Measurements from ENCODE around the gene TMIE.

Gene TMIE

GRCh38 chr3:46705022-46705530, 3.9 kb downstream of the TMIE start:
- peak; percentile 96 for TF ChIP-seq CTCF (IDR thresholded peaks at IDR 0.05; ENCODE audit: low read depth, low read length, missing control alignments)
- no peak overlapping the region for H3K4me3 ChIP-seq (ENCODE audit: low read depth, low read length)
- no peak for DNase-seq (ENCODE audit: low read depth)

GRCh38 chr3:46705751-46706552, 4.8 kb downstream of the TMIE start:
- TF ChIP-seq CTCF (IDR thresholded peaks at IDR 0.05; ENCODE audit: low read depth, low read length, missing control alignments): no peak
- no peak for DNase-seq (ENCODE audit: low read depth)
- H3K4me3 ChIP-seq (ENCODE audit: low read depth, low read length): no peak overlapping the region

GRCh38 chr3:46706771-46707582, 5.8 kb downstream of the TMIE start:
- H3K4me3 ChIP-seq (ENCODE audit: low read depth, low read length): no peak overlapping the region
- DNase-seq (ENCODE audit: low read depth): no peak
- TF ChIP-seq CTCF (IDR thresholded peaks at IDR 0.05; ENCODE audit: low read depth, low read length, missing control alignments): no peak

- no peak overlapping the region for H3K4me3 ChIP-seq (ENCODE audit: low read depth, low read length)
- no peak for TF ChIP-seq CTCF (IDR thresholded peaks at IDR 0.05; ENCODE audit: low read depth, low read length, missing control alignments)
- DNase-seq (ENCODE audit: low read depth): no peak
Measured at GRCh38 chr3:46707601-46708011, 6.4 kb downstream of the TMIE start.

- DNase-seq (ENCODE audit: low read depth): no peak
- no peak for TF ChIP-seq CTCF (IDR thresholded peaks at IDR 0.05; ENCODE audit: low read depth, low read length, missing control alignments)
- H3K4me3 ChIP-seq (ENCODE audit: low read depth, low read length): no peak overlapping the region
Measured at GRCh38 chr3:46708401-46709156, 7.4 kb downstream of the TMIE start.

GRCh38 chr3:46709157-46709654, 8.0 kb downstream of the TMIE start:
- DNase-seq (ENCODE audit: low read depth): no peak
- no peak for TF ChIP-seq CTCF (IDR thresholded peaks at IDR 0.05; ENCODE audit: low read depth, low read length, missing control alignments)

More at GRCh38 chr3:46709157-46709654, 8.0 kb downstream of the TMIE start:
- H3K4me3 ChIP-seq (ENCODE audit: low read depth, low read length): no peak overlapping the region
